Measurements from ENCODE around the gene HOXB3.

GRCh38 chr17:48579760-48580554 is 10.1 kb downstream of the HOXB3 start:
- TF ChIP-seq CTCF (IDR thresholded peaks at IDR 0.05 in 4 of 5, conservative IDR thresholded peaks at IDR 0.05 in 1 of 5) (no peak), POLR2A (IDR thresholded peaks at IDR 0.05) (no peak)

Measured in gastrocnemius medialis (tissue), 4 donors.